Nephron progenitor cell (in vitro differentiated cells): ENCODE results near the gene HSD17B2.

ENCODE experiments used
- DNase-seq: peaks from one replicate; pipeline ENCODE4 v3.0.0; 2021
- H3K27ac Mint-ChIP-seq: 2 replicates; pipeline ENCODE4 v1.8.0; 2021; ENCODE audit warnings: mild to moderate bottlenecking, moderate library complexity, mixed read lengths
- H3K27me3 Mint-ChIP-seq: 2 replicates; pipeline ENCODE4 v1.8.0; 2021; ENCODE audit warnings: mild to moderate bottlenecking, low read depth, mixed read lengths; ENCODE audit not compliant: poor library complexity
- H3K36me3 Mint-ChIP-seq: 2 replicates; pipeline ENCODE4 v1.8.0; 2021; ENCODE audit warnings: low read depth, mixed read lengths
- H3K4me1 Mint-ChIP-seq: 2 replicates; pipeline ENCODE4 v1.8.0; 2021; ENCODE audit warnings: mixed read lengths
- H3K4me3 Mint-ChIP-seq: 2 replicates; pipeline ENCODE4 v1.8.0; 2021; ENCODE audit warnings: mild to moderate bottlenecking, moderate library complexity, mixed read lengths
- H3K9me3 Mint-ChIP-seq: 2 replicates; pipeline ENCODE4 v1.8.0; 2021; ENCODE audit warnings: mild to moderate bottlenecking, moderate library complexity, mixed read lengths
- CTCF ChIP-seq: fragments of 200-600 bp; sonication (generic); IDR thresholded peaks from 2 replicates; pipeline ENCODE4 v1.5.0; 2021; ENCODE audit warnings: antibody characterized with exemption

HSD17B2 gene

GRCh38 chr16:82083710-82084353, 48.8 kb downstream of the HSD17B2 start:
- TF ChIP-seq CTCF: no peak
- Mint-ChIP-seq H3K4me1 (no peaks in the 10 kb centered on the region), H3K27me3 (peaks cover 16% of the 10 kb centered on the region), H3K36me3 (no peaks in the 10 kb centered on the region), H3K9me3 (peaks cover 26% of the 10 kb centered on the region), H3K27ac (no peak overlapping the region), H3K4me3 (no peak overlapping the region)
- DNase-seq: no peak

- DNase-seq: no peak
- H3K36me3 Mint-ChIP-seq: no peaks in the 10 kb centered on the region
- peaks cover 16% of the 10 kb centered on the region for H3K9me3 Mint-ChIP-seq
- peaks cover 22% of the 10 kb centered on the region for H3K27me3 Mint-ChIP-seq
- H3K27ac Mint-ChIP-seq: no peak overlapping the region
- H3K4me1 Mint-ChIP-seq: no peaks in the 10 kb centered on the region
- no peak for TF ChIP-seq CTCF
- H3K4me3 Mint-ChIP-seq: no peak overlapping the region
Measured at GRCh38 chr16:82085011-82085779, 50.1 kb downstream of the HSD17B2 start.

GRCh38 chr16:82088483-82088882, 53.4 kb downstream of the HSD17B2 start:
- Mint-ChIP-seq H3K4me3 (no peak overlapping the region), H3K4me1 (no peaks in the 10 kb centered on the region), H3K36me3 (no peaks in the 10 kb centered on the region), H3K27me3 (peaks cover 23% of the 10 kb centered on the region), H3K27ac (no peak overlapping the region), H3K9me3 (peaks cover 4% of the 10 kb centered on the region)
- no peak for DNase-seq
- TF ChIP-seq CTCF: no peak

- Mint-ChIP-seq H3K4me3 (no peak overlapping the region), H3K9me3 (peaks cover 4% of the 10 kb centered on the region), H3K27ac (no peak overlapping the region), H3K36me3 (no peaks in the 10 kb centered on the region), H3K4me1 (no peaks in the 10 kb centered on the region), H3K27me3 (peaks cover 33% of the 10 kb centered on the region)
- TF ChIP-seq CTCF: no peak
- DNase-seq: no peak
Measured at GRCh38 chr16:82091241-82091640, 56.2 kb downstream of the HSD17B2 start.

- no peaks in the 10 kb centered on the region for H3K36me3 Mint-ChIP-seq
- TF ChIP-seq CTCF: no peak
- no peak overlapping the region for H3K4me3 Mint-ChIP-seq
- no peak for DNase-seq
- H3K9me3 Mint-ChIP-seq: peaks cover under 1% of the 10 kb centered on the region
- no peak overlapping the region for H3K27ac Mint-ChIP-seq
- no peaks in the 10 kb centered on the region for H3K4me1 Mint-ChIP-seq
- H3K27me3 Mint-ChIP-seq: peaks cover 19% of the 10 kb centered on the region
Measured at GRCh38 chr16:82092711-82093110, 57.7 kb downstream of the HSD17B2 start.
